Stimulated activated CD8-positive, alpha-beta memory T cell treated with anti-CD3 and anti-CD28 coated beads, Interleukin-15, amount 100 ng/mL, for 1 hour (primary cell): ENCODE results near the gene ADISSP.

Experiments used
- DNase-seq: peaks from one replicate; pipeline ENCODE4 v3.0.0-alpha.2; 2020; ENCODE audit warnings: low read depth

The ADISSP gene

DNA sequence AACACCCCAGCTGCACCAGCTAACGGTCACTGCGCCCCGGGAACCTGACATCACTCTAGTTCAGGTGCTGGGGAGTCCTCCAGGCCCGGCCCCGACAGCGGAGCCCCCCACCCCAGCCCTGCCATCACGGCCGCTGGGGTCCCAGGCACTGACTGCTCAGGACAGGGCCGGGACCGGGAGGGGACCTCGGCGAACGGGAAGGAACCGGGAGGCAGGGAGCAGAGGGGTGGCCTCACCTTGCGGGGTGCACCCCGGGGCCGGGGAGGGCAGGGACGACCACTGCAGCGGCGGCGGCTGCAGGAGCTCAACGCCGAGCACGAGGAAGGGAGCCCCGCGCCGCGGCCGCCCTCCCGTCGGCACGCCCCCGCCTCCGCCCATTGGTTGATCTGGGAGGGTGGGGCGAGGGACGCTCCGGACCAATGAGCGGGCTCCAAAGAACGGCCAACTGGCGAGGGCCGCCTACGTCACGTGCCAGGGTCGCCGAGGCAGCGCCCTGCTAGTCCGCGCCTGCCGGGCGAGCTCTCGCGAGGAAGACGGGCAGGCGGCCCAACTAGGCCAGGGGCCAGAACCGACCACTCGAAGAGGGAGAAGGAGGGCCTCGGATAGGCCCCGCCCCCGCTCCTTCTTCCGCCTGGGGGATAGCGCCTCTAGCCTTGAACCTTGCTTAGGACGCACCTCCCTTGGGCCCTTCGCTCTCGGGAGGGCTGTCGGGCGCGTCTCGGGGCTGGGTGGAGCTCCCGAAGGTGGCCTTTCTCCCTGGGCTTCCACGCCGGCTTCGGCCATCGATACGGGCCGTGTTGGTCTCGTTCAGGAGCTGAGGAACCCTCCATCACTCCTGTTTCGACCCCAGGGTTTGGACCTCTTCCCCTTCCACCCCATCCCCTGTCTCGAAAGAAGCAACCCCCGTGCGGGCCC, at the start of gene ADISSP:
ADISSP (minus strand) TSS at position 327 of the 915 bp plus-strand sequence. CDS start 7,653 bp downstream, outside the sequence.
- DNase-seq: peak; percentile 90

DNA sequence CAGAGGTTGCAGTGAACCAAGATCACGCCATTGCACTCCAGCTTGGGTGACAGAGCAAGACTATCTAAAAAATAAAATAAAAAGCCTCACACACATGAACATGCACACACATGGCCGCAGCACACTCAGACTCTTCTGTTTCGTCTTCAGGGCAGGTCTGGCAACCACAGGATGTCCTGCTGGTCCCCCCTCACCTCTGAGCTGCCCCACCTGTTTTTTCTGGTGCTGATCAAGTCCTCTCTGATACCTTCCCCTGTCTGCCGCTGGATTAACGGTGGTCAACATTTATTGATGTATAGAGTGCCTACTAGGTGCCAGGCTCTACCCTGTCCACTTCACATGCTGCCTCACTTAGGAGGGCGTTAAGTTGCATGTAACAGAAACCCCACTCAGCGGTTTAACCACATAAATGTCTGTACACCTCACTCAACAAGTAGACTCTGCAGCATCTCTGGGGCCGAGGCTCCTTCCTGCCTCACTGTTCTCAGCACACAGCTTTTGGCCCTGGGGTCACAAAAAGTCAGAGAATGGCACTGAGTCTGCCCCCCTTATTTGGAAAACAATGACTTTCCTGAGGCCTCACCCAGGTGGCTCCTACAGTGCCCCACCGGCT, 48.3 kb upstream of the ADISSP start:
- no peak for DNase-seq

DNA sequence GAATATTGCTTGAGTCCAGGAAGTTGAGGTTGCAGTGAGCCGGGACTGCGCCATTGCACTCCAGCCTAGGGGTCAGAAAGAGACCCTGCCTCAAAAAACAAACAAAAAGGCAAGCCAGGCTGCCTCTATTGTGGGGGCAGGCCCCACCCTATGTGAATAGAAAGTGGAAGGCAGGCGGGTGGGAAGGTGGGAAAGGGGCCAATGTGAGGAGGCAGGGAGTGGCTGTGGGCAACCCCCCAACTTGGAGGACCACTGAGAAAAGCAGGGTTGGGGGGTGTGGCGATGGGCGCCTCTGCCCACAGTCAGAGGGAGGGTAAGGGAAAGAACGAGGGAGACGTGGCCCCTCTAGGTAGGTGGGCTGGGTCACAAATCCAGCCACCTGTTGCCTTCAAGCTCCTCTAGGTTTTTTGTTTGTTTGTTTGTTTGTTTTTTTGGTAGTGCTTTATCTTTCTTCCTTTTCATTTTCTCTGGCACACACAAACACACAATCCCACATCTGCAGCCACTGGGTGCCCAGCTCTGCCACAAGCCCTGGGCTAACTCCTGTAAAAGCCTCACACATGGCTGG, 47.5 kb upstream of the ADISSP start:
- DNase-seq: no peak

DNA sequence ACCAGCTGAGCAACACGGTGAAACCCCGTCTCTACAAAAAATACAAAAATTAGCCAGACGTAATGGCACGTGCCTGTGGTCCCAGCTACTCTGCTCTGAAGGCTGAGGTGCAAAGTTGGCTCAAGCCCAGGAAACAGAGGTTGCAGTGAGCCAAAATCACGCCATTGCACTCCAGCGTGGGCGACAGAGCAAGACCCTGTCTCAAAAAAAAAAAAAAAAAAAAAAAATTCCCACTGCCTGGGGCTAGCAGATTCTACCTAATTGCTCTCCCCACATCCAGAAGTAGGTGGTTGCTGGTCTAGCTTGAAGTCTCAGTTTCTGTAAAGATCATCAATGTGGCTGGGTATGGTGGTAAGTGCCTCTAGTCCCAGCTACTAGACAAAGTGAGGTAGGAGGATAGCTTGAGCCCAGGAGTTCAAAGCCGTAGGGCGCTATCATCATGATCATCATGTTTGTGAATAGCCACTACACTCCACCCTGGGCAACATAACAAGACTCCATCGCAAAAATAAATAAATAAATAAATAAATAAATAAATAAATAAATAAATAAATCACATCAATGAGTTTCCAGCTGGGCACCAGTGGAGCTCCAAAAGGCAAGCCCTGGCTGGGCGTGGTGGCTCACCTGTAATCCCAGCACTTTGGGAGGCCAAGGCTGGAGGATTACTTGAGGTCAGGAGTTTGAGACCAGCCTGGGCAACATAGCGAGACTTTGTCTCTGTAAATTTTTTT, 46.5 kb upstream of the ADISSP start:
- no peak for DNase-seq

DNA sequence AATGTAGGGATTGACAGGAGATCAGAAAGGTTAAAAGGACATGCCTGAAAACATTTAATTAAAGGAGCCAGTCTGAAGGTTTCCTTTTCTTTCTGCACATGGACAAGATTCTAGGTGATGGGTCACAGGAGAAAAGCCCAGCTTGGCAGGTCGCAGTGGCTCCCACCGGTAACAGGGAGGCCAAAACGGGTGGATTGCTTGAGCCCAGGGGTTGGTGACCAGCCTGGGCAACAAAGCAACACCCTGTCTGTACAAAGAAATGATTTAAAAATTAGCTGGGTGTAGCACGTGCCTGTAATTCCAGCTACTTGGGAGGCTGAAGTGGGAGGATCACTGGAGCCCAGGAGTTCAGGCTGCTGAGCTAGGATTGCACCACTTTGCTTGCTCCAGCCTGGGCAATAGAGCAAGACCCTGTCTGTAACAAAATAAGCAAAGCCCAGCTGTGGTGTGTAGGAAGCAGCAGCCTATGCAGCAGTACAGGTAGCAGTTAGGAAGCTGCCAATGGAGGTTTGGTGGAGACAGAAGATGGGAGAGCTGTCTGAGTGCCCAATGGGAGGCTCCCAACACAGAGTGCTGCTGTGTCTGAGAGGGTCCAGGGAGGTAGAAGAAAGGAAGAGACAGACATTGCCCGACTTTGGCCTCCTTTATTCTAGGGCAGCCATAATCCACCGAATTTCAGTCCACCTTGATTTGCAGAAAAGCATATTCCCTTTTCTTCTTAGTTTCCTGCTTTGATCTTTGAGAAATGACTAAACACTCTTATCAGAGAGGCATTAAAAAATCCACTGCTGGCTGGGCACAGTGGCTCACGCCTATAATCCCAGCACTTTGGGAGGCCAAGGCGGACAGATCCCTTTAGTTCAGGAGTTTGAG, 45.7 kb upstream of the ADISSP start:
- no peak for DNase-seq

DNA sequence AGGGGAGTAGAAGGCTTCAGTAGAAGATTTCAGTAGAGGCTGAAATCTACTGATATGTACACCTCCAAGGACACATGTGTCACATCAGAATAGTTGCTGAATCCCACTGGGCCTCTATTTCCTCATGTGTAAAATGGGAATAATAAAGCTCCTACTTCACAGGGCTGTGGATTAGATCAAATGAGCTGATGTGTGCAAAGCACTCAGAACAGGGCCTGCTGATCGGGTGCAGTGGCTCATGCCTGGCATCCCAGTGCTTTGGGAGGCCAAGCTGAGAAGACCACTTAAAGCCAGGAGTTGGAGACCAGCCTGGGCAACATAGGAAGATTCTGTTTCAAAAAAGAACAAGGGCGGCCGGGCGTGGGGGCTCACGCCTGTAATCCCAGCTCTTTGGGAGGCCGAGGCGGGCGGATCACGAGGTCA, 44.7 kb upstream of the ADISSP start:
- no peak for DNase-seq

DNA sequence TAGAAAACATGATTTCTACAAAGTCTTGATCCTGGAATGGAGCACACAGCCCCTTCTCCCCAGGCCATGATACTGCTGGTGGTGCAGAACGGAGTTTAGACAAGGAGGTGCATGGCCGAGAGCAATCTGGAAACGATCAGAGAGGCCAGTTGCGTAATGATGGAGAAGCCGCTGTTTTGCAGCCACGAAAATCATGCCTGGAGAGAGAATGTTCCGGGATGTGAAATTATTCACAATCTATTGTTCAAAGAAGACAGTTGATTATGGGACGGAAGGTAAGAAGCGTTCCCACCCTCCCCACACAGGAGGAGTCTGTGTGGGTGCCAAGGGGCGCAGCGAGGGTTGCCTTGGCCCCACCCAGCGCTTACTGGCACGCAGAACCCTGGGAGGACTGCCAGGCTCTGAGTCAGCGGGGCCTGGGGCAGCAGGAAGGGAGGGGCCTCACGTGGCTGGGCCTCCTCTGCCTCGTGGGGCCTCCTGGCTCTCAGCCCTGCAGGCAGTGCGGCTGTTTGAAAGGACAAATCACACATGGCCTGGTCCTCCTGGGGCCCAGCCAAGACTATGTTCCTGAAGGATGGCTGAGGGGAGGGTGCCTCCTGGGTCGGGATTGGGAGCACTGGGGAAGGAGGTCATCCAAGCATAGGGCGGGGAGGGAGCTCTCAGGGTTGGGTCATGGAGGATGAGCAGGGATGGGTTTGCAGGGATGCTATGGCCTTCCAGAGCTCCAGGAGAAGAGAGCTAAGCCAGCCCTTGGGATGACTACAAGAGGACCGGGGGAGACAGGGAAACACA, 44.1 kb upstream of the ADISSP start:
- peak; percentile 83 for DNase-seq

DNA sequence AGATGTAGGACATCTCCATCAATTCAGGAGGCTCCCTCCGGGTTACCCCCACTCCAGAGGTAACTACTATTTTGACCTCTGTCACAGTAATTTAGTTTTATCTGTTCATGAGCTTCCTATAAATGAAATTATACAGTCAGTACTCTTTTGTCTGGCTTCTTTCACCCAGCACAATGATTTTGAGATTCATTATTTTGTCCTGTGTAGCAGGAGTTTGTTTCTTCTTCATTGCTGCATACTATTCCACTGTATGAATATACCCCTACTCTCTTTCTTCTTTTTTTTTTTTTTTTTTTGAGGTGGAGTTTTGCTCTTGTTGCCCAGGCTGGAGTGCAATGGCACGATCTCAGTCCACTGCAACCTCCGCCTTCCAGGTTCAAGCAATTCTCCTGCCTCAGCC, 41.0 kb upstream of the ADISSP start:
- no peak for DNase-seq

DNA sequence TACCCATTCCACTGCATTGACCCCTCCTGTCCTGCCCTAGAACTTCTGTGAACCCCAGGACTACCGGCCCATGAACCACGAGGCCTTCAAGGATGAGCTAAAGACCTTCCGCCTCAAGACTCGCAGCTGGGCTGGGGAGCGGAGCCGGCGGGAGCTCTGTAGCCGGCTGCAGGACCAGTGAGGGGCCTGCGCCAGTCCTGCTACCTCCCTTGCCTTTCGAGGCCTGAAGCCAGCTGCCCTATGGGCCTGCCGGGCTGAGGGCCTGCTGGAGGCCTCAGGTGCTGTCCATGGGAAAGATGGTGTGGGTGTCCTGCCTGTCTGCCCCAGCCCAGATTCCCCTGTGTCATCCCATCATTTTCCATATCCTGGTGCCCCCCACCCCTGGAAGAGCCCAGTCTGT, 37.2 kb upstream of the ADISSP start:
- no peak for DNase-seq

DNA sequence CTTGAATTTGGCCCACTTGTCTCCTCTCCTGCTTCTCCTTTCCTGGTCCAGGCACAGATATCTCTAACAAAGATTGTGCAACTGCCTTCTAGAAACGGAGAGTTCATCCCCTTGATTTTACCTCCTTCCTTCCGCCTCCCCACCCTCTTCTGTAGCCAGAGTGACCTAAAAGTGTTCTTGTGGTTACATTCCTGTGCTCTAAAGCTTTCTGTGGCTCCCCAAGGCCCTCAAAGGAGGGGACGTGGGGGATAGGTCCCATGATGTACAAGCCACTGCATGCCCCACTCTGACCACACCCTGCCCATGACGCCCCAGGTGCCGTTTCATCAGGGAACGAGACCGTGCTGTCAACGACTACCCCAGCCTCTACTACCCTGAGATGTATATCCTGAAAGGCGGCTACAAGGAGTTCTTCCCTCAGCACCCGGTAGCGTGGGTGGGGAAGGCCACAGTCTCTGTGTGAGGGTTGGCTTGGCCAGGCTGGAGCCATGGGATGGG, 36.8 kb upstream of the ADISSP start:
- no peak for DNase-seq

DNA sequence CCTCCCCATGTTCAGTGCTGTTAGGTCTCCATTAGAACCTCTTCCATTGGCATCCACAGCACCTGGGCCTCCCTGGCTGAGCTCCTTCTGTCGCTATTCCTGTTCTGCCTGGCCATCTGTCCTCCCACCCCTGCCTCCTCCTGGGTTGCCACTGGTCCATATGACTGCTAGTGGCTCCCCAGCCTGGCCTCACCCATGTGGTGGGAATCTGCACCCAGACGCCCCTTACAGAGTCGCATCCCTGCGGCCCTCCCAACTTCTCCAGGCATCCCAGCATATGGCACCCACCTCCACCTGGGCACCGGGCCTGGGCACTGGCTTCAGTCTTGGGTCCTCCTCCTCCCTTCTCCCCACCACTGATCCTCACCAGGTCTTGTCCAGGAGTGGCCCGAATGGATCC, 36.3 kb upstream of the ADISSP start:
- no peak for DNase-seq

DNA sequence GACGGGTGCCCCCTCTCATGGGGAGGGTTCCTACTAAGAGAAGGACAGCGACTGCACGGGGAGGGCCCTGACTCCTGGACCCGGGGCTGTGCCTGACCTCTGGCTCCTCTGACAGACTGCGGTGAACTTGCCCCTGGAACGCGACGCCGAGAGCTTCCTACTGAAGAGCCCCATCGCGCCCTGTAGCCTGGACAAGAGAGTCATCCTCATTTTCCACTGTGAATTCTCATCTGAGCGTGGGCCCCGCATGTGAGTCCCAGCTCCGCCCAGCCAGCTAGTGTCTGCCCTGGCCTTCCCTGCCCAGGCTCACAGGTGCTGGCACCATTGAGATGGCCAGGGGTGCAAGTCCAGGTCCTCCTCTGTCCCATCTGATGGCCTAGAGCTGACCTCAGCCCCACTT, 35.7 kb upstream of the ADISSP start:
- DNase-seq: no peak

DNA sequence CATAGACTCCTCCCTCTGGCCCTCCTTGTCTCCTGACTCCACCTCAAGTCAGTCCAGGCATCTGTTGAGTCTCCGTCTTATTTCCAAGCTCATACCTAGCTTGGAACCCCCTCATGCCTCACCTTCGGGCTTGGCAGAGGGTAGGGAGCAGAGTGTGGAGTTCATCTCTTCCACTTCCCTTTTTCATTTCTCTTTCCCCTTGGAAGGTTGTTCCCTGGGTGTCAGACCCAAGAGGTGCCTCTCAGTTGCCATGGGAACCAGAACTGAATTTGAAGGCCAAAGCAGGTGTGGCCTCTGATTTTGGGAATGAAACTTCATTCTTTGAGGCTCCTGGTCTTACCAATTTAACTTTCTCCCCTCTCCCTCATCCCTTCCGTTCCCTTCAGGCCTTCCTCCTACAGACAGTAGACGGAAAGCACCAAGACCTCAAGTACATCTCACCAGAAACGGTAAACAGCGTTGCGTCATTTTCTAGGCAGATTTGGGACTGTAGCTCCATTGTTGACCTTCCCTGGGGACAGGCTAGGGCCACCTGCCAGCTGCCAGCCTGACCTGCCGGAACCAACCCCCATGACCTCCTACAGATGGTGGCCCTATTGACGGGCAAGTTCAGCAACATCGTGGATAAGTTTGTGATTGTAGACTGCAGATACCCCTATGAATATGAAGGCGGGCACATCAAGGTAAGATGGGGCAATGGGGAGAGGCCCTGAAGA, 35.1 kb upstream of the ADISSP start:
- DNase-seq: no peak

DNA sequence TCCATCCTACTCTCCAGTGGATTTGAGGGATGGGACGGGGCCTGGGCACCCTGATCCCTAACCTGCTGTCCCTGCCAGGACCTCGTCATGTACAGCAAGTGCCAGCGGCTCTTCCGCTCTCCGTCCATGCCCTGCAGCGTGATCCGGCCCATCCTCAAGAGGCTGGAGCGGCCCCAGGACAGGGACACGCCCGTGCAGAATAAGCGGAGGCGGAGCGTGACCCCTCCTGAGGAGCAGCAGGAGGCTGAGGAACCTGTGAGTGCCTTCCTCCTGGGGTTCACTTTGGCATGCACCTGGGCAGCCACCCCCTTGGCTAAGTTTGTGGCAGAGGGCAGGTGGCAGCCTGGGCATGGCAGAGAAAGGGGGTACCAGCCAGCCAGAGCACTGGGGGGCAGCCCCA, 34.3 kb upstream of the ADISSP start:
- no peak for DNase-seq

DNA sequence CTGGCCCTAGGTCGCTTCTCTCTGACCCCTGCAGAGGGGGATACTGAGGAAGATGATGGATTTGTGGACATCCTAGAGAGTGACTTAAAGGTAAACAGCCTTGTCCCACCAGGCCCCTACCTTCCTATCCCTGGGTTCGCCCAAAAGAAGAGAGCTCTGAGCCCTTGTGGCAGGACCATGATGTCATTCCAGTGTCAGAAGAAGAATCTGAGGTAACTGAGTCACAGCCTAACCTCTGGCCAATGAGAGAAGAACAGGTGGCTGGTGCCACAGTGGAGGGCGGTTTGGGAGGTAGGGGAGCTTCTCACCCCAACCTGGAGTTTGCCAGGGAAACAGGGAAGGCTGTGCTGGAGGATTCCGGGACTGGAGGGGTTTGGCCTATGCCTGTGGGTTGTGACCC, 33.7 kb upstream of the ADISSP start:
- DNase-seq: no peak

DNA sequence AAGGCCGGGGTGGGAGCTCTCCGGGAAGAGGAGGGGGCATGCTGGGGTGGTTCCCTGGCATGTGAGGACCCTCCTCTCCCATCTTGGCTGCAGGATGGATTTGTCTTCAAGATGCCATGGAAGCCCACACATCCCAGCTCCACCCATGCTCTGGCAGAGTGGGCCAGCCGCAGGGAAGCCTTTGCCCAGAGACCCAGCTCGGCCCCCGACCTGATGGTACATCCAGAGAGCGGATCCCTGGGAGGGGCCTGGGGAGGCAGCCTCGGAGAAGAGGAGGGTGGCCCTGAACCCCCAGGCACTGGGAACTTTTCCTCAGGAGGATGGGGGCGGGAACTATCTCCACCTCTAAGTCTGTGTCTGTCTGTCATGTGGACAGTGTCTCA, 33.3 kb upstream of the ADISSP start:
- DNase-seq: no peak

DNA sequence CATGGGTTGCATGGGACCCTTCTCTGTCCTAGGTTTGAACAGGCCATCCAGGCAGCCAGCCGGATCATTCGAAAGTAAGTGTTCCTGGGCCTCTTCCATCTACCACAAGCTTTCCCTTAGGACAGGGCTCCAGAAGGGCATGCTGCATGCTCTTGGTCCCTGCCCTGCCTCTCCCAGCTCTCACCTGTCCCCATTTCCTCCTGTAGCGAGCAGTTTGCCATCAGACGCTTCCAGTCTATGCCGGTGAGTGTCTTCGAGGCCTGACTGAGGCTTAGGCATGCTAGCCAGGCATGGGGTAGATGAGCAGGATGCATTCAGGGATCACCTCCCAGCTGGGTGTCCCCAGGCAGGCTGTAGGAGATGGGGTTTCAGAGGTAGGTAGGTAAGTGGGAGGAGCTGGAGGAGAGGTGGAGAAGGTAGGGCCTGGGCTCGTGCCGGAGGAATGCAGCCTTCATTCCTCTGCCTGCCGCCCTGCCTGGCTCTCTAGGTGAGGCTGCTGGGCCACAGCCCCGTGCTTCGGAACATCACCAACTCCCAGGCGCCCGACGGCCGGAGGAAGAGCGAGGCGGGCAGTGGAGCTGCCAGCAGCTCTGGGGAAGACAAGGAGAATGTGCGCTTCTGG, 32.8 kb upstream of the ADISSP start:
- DNase-seq: no peak

DNA sequence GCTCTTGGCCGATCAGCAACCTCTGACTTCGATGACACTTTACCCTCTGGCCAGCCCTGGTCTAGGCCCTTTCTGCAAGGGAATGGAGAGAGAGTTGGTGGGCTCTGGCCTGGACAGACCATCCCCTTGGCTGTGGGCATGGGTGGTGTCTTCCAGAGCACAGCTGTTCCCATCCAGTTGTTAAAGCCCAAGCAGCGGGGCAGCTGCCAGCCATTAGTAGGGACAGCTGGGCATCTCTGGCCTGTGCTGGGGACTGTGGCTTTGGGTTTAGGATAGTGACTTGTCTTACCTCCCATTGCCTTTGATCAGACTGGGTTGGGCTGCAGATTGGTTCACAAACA, 31.3 kb upstream of the ADISSP start:
- no peak for DNase-seq

DNA sequence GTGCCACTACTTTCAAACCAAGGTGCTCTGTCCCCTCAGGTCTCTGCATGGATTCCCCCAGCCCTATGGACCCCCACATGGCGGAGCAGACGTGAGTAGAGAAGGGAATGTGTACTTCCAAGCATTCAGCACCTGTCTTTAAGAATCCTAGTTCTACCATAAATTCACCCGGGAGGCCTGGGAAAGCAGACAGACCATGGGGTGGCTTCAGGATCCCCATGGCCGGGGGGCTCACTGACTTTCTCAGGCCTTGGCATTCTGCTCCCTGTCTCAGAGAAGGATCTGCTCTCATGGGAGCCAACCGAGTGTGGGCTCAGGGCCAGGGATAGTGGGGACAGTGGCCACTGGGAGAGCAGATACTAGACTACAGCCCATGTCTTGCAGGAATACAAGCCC, 30.8 kb upstream of the ADISSP start:
- no peak for DNase-seq
